ENCODE measurements around the gene CFDP1.
"Not testable (repeated sequence)": the region's sequence is repeated elsewhere in the genome, so short reads cannot be mapped to it uniquely, and the experiment has no call there.

CFDP1 gene

GRCh38 chr16:75287708-75288107, 145.6 kb downstream of the CFDP1 start:
- no peak for DNase-seq

GRCh38 chr16:75286389-75286788, 146.9 kb downstream of the CFDP1 start:
- no peak for DNase-seq

- DNase-seq = no peak
These were observed 150.6 kb downstream of the CFDP1 start for GRCh38 chr16:75282466-75283281.

- no peak for DNase-seq
These were observed 151.5 kb downstream of the CFDP1 start for GRCh38 chr16:75281826-75282225.

DNA sequence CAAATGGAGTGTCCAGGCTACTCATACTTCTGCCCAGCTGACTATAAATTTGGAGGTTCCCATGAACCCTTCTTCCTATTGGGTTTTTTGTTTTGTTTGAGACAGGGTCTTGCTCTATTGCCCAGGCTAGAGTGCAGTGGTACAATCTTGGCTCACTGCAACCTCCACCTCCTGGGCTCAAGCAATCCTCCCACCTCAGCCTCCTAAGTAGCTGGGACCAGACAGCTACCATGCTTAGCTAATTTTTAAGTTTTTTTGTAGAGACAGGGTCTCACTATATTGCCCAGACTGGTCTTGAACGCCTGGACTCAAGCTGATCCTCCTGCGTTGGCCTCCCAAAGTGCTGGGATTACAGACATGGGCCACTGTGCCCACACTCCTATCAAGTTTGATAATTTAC, 152.3 kb downstream of the CFDP1 start:
- not testable (repeated sequence) for DNase-seq

DNA sequence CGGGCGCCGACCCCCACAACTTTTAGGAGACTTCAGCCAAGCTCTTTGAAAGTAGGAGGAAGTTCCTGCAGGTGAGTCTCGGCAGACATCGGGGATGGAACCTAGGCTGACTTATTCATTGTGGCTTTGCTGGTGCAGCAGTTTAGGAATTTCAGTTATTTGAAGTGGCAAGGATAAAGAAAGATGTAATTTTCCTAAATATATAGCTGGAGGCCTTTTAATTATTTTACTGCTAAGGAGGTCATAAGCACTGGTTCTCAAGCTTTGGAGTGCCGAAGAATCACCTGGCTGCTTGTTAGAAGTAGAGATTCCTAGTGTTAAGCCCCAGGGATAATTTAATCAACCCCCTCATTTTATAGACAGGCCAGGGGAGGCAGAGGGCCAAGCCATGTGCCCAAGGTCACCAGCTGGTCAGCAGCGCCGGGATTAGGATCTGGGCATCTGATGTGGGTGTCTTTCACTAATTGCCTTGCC, 152.9 kb downstream of the CFDP1 start:
- DNase-seq = no peak

- DNase-seq = no peak
These were observed 154.0 kb downstream of the CFDP1 start for GRCh38 chr16:75279305-75279704.

DNA sequence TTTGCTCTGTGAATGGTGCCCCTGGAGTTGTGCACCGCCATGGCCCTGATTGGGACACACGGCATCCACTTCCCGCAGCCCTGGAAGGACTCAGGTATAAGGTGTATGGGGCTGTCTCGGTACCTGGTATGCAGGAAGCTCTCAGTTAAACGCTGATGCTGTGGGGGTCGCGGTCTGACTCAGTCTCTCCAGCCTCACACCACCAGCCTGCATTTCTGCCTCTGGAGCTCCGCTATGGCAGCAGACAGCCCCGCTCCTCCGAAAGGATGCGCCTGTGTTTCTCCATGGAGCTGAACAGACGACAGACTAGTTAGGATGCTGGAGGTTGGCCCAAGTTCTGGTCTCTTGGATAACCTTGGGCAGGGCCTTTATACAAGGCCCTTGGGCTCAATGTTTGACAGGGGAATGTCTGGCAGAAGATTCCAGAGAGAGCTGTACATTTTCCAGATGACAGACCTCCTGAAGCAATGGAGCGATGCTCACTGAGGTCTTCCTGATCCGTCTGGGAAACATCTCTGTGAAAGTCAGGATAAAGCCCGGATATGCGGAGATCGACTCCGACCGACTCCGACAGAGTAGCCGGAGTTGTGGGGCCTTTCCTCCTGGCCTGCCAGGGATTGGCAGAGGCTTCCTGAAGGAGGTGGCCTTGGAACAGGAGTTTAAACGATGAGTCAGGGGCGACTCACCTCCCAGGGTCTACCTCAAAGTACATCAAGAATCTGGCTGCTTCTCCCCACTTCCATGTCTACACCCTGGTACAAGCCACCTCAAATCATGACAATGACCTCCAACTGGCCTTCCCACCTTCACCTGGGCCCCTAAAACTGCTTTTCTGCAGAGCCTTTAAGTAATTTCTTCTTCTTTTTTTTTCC, 160.0 kb downstream of the CFDP1 start:
- DNase-seq = no peak

GRCh38 chr16:75272629-75273028, 160.7 kb downstream of the CFDP1 start:
- DNase-seq = not testable (repeated sequence)

DNA sequence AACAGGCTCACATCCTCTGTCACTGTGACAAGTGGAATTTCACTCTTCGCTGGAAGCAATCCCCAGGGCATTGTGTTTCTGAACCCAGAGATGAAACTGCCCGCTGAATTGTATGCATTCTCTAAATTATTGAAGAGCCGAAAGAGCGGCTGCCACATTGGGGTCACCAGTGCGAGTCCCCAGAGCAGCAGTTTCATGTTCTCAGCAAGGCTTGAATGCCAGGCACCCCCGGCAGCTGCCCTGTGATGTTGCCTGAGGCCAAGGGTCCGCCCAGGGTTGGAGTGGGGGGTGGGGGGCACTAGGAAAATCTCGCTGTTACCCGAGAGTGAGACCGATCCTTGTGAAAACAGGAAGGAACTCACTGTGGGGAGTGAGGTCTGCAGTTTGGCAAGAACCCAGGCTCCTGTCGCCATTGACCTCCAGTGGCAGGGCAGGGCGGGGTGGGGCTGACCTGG, 161.2 kb downstream of the CFDP1 start:
- DNase-seq = no peak

DNA sequence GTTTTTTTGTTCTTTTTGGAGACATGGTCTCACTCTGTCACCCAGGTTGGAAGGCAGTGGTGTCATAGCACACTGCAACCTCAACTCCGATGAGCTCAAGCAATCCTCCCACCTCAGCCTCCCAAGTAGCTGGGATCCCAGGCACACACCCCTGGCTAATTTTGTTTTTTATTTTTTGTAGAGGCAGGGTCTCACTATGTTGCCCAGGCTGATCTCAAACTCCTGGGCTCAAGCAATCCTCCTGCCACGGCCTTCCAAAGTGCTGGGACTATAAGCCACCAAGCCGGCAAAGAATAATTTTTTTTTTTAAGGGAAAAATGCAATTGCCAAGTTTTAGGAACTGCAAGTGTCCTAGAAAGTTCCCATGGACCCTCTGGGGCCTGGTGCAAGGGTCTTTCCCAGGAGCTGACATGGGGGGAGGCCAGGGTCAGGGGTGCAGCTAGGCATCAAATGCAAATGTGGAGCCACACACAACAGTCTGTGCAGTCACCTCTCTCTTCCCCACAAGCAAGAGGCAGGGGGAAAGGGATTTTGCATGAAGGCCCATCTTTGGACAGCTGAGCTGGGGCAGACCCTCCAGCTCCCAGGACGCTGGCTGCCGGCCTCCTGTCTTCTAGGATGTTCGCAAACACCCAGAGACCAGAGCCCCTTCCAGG, 161.7 kb downstream of the CFDP1 start:
- no peak for DNase-seq

DNA sequence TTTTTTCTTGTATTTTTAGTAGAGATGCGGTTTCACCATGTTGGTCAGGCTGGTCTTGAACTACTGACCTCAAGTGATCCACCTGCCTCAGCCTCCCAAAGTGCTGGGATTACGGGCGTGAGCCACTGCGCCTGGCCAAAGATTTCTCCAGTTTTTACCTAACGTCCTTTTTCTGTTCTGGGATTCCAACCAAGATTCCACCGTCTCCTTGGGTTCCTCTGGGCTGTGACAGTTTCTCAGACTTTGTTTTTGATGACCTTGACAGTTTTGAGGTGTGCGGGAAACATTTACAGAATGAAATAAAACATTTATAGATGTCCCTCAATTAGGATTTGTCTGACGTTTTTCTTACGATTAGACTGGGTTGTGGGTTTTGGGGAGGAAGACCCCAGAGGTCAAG, 163.9 kb downstream of the CFDP1 start:
- not testable (repeated sequence) for DNase-seq

- DNase-seq = no peak
These were observed 165.6 kb downstream of the CFDP1 start for GRCh38 chr16:75267631-75268264.

DNA sequence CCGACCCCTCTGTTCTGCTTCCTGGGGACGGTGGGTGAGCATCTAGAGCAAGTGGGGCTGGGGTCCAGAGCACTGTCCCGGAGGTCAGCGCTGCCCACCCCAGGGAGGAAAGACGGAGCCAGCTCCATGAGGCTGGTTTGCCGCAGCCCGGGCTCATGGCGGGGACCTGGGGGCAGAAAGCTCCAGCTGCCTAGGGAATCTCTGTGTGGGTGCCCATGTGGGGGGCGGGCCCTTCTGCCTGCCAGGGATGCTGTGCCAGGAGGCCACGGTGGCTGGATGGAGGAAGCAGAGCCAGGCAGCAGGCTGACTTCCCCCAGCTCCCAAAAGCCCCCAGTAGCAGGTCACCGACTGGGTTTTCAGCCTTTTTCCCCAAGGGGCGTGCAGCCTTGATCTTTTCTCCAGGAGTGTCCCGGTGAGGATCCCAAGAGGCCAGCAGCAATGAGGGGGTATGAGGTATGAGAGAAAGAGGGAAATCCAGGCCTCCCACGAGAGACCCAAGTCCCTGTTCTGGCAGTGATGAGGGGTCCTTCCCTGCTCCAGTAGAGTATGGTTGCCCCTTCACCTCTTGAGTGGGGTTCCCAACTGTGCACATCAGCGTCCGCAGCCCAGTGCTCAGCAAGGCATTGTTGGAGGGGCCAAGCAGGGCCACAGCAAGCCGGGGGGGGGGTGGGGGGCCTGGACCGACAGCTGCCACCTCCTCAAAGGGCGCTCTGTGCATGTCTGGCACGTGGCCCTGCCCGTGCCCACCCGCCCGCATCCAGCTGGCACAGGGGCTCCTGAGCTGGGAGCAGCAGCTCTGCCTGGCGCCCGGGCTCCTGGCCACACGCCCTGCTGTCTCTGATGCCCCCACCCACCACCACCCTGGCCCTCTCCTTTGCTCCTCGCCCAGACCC, 166.3 kb downstream of the CFDP1 start:
- DNase-seq = no peak

DNA sequence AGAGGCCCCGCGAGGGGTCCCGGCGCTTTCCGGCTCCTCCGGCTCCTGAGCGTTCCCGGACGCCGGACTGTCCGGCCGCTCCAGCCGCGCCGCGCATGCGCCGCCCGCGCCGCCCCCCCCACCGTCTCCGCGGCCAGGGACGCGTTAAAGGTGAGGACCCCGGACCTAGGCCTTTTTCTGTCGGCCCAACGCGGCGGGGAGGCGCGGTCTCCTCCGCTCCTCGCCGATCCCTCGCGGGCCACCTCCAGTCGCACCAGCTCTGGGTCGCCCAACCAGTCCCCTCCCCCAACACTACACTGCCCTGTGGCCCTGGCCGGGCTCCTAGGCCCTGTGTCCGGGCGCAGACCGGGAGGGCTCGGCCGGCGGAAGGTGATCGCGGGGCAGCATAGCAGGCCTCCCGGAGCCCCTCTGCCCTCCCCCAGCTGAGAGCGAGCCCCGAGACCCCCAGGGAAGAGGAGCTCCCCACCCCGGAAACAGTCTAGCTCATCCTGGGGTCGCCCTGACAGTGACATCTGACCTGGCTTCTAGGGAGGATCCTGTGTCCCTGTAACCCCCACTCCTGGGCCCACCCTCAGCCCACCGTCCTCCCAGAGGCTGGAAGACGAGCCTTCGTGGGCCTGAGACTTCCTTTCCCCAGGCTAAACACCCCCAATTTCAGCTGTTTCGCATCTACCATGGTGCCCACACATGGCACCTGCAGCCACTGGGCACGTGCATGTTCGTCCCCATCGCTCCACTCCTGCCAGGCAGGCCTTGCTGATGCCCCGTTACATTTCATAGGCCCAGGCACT, 167.2 kb downstream of the CFDP1 start:
- no peak for DNase-seq

DNA sequence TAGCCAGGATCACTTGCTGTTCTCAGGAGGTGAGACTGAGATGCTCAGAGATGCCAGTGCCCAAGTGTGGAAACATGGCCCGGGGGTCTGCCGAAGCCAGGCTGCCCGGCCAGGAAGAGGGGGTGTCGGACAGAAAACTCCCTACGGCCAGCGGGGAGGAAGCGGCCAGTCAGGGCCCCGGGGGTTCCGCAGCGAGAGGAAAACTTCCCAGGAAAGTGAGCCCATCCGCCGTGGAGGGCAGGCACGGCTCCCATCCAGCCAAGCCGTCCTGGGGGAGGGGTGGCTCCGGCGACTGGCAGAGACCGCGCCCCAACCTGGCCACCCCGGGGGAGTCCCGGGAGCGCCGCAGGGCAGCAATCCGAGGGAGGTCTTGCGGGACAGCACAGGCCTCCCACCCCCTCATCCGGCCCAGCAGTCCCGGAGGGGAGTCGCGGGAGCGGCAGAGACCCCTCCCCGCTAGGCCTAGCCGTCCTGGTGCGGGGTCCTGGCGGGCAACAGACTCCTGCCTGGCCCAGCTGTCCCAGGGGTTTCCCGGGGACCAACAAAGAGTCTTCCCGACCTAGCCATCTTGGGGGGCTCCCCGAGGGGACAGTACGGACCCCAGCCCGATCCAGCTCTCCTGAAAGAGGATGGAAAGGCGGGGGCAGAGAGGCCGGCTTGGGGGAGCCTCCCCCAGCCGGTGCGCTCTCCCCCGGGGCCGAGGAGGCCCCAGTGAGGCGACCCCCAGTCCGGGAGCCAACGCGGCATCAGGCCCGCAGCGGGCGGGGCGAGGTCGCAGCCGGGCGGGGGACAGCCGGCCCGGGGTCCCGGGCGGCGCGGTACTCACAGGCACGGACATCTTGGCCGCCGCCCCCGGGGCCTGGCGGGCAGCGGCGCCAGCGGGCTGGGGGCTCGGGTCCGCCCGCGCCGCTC, 168.0 kb downstream of the CFDP1 start:
- no peak for DNase-seq

DNA sequence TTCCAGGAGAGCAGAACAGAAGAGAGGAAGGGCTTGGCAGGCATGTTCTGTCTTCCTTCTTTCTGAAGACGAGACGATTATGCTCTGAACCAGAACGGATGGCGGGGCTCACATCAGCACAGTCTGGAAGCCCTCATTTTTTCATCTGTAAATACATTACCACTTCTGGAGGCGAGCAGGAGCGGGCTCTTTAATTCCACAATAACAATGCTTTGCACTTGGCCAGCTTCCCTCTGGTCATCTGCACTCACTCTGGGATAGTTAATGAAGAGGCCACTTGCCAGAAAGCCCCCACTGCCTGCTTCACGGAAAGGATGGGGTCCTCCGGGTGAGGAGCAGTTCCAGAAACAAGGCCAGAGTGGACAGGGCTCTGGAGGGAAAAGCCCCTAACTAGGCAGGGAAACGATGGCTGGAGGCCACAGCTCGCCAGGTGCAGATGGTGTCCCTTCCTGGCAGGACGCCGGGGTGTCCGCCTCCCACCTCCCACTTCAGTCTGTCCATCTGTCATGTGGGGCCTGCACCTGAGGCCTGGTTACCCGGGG, 168.8 kb downstream of the CFDP1 start:
- no peak for DNase-seq

DNA sequence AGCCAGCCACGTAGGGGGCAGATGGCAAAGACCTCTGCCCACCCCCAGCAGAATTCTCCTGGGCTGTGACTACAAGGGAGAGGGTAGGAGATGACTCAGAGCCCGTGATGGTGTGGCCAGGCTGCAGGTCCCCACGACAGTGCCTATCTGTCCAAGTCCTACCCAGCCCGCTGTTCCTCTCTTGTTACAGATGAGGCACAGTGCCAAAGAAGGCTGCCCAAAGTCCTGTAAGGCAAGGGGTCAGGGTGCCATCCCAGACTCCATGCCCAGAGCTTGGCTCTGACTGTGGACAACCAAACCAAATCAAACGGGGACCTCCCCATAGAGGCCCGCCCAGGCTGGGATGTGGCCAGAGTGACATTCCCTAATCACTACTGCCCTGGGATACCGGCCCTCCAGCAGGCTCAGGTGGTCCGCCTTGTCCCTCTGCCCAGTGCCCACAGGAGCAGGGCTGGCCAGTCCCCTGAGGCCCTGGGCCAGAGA, 169.3 kb downstream of the CFDP1 start:
- DNase-seq = no peak

GRCh38 chr16:75263291-75263962, 169.9 kb downstream of the CFDP1 start:
- no peak for DNase-seq

All from CD4-positive, alpha-beta T cell treated with Interleukin-17A for 1 hour (primary cell).